Neural cell (in vitro differentiated cells): ENCODE measurements around the gene GPR107. TPM values are rescaled to one million over a fixed set of nuclear protein-coding genes. Genes with fewer than 3 reads are reported as not detected.
"Not testable (repeated sequence)": the region's sequence is repeated elsewhere in the genome, so short reads cannot be mapped to it uniquely, and the experiment has no call there.

ENCODE experiments used
- H2AFZ ChIP-seq: fragments of 200-600, 300-800 bp; sonication (generic), shearing (Covaris generic); 2 replicates; pipeline ENCODE4 v1.6.0; 2014; ENCODE audit warnings: low read depth, mild to moderate bottlenecking, antibody characterized with exemption, low read length, moderate library complexity
- H3F3A ChIP-seq: fragments of 200-600 bp; shearing (Covaris generic); 2 replicates; pipeline ENCODE4 v1.6.1; 2016; ENCODE audit warnings: mild to moderate bottlenecking, moderate library complexity, mixed read lengths, antibody characterized with exemption, low read length; ENCODE audit not compliant: insufficient read depth, poor library complexity, severe bottlenecking
- H3K27ac ChIP-seq: fragments of 200-600, 300-800 bp; sonication (generic), shearing (Covaris generic); 2 replicates; pipeline ENCODE4 v1.5.1; 2014; ENCODE audit warnings: mild to moderate bottlenecking, low read length, moderate library complexity
- H3K27me3 ChIP-seq: fragments of 300-800, 200-600 bp; sonication (generic), shearing (Covaris generic); 2 replicates; pipeline ENCODE4 v1.6.0; 2014; ENCODE audit warnings: mild to moderate bottlenecking, low read depth, low read length, moderate library complexity; ENCODE audit not compliant: insufficient read depth
- H3K36me3 ChIP-seq: fragments of 300-800, 200-600 bp; sonication (generic), shearing (Covaris generic); 2 replicates; pipeline ENCODE4 v1.5.1; 2014; ENCODE audit warnings: mild to moderate bottlenecking, antibody characterized with exemption, low read length, moderate library complexity; ENCODE audit not compliant: insufficient read depth
- H3K4me2 ChIP-seq: fragments of 300-800, 200-600 bp; sonication (generic), shearing (Covaris generic); 2 replicates; pipeline ENCODE4 v1.6.0; 2014; ENCODE audit warnings: mild to moderate bottlenecking, low read length
- H3K4me3 ChIP-seq: fragments of 300-800, 200-600 bp; sonication (generic), shearing (Covaris generic); 2 replicates; pipeline ENCODE4 v1.5.1; 2014; ENCODE audit warnings: mild to moderate bottlenecking, low read length, moderate library complexity
- H3K79me2 ChIP-seq: fragments of 200-600 bp; shearing (Covaris generic); replicated peaks from 2 replicates; pipeline ENCODE4 v1.6.0; 2014; ENCODE audit warnings: mild to moderate bottlenecking, low read length, moderate library complexity; ENCODE audit not compliant: insufficient read depth
- H3K9ac ChIP-seq: fragments of 300-800, 200-600 bp; sonication (generic), shearing (Covaris generic); 2 replicates; pipeline ENCODE4 v1.6.1; 2016; ENCODE audit warnings: mild to moderate bottlenecking, low read length, mixed read lengths
- H3K9me2 ChIP-seq: fragments of 200-600 bp; shearing (Covaris generic); 2 replicates; pipeline ENCODE4 v1.6.1; 2016; ENCODE audit warnings: mild to moderate bottlenecking, low read length, mixed read lengths; ENCODE audit not compliant: insufficient read depth
- H3K9me3 ChIP-seq: fragments of 200-600, 300-800 bp; sonication (generic), shearing (Covaris generic); 2 replicates; pipeline ENCODE4 v1.6.1; 2016; ENCODE audit warnings: mild to moderate bottlenecking, mixed run types, low read length, moderate library complexity, mixed read lengths
- H4K20me1 ChIP-seq: fragments of 200-600 bp; shearing (Covaris generic); 2 replicates; pipeline ENCODE4 v1.6.1; 2016; ENCODE audit warnings: mild to moderate bottlenecking, mixed run types; ENCODE audit not compliant: insufficient read depth
- CTCF ChIP-seq: fragments of 450-650 bp; IDR thresholded peaks from 2 replicates; pipeline ENCODE4 v1.5.1; 2014; ENCODE audit warnings: antibody characterized with exemption, mild to moderate bottlenecking, moderate library complexity; ENCODE audit not compliant: poor library complexity, severe bottlenecking
- EP300 ChIP-seq: fragments of 450-650 bp; conservative IDR thresholded peaks from 2 replicates; pipeline ENCODE4 v1.6.1; 2014; ENCODE audit warnings: antibody characterized with exemption, mild to moderate bottlenecking, moderate library complexity; ENCODE audit not compliant: poor library complexity, severe bottlenecking
- EZH2 ChIP-seq: fragments of 200-600, 300-800 bp; shearing (Covaris generic), sonication (generic); IDR thresholded peaks from 2 replicates; pipeline ENCODE4 v1.6.1; 2014; ENCODE audit warnings: antibody characterized with exemption, low read length, borderline replicate concordance, mild to moderate bottlenecking; ENCODE audit not compliant: insufficient read depth, poor library complexity, severe bottlenecking
- MXI1 ChIP-seq: fragments of 450-650 bp; conservative IDR thresholded peaks from 2 replicates; pipeline ENCODE4 v1.6.1; 2014; ENCODE audit warnings: antibody characterized with exemption, mild to moderate bottlenecking; ENCODE audit not compliant: poor library complexity, severe bottlenecking
- POLR2AphosphoS5 ChIP-seq: IDR thresholded peaks from 2 replicates; pipeline ENCODE4 v1.6.1; 2012
- RAD21 ChIP-seq: fragments of 450-650 bp; conservative IDR thresholded peaks from 2 replicates; pipeline ENCODE4 v1.6.1; 2014; ENCODE audit warnings: antibody characterized with exemption, mild to moderate bottlenecking, moderate library complexity
- REST ChIP-seq: IDR thresholded peaks from 2 replicates; pipeline ENCODE4 v1.6.1; 2012; ENCODE audit warnings: borderline replicate concordance
- SMC3 ChIP-seq: fragments of 450-650 bp; conservative IDR thresholded peaks from 2 replicates; pipeline ENCODE4 v1.6.1; 2014; ENCODE audit warnings: antibody characterized with exemption, mild to moderate bottlenecking, moderate library complexity; ENCODE audit not compliant: poor library complexity
- TAF1 ChIP-seq: IDR thresholded peaks from 2 replicates; pipeline ENCODE4 v1.6.1; 2012; ENCODE audit warnings: low read depth
- polyA plus RNA-seq: library from polyadenylated mRNA; depleted of rRNA; stranded (reverse); fragments of >200 nt; gene quantifications from 2 replicates; pipeline ENCODE4 v1.2.3, GENCODE V29; 2014

Gene GPR107
- polyA plus RNA-seq, 1 donor from 2014 or later = 21.5 TPM

- no peaks in the 10 kb centered on the region for H3K9me3 ChIP-seq
- H3K36me3 ChIP-seq = no peaks in the 10 kb centered on the region
- H3K79me2 ChIP-seq = no peaks in the 10 kb centered on the region
- no peak overlapping the region for H3K4me2 ChIP-seq
- TF ChIP-seq SMC3 (no peak), MXI1 (no peak), REST (no peak), CTCF (no peak), EZH2 (no peak), EP300 (no peak), POLR2AphosphoS5 (no peak), TAF1 (no peak), RAD21 (no peak)
- H3K4me3 ChIP-seq = no peak overlapping the region
- H3K9me2 ChIP-seq = no peaks in the 10 kb centered on the region
- H3K27ac ChIP-seq = no peak overlapping the region
- no peak overlapping the region for H2AFZ ChIP-seq
- no peaks in the 10 kb centered on the region for H4K20me1 ChIP-seq
- H3K27me3 ChIP-seq = no peaks in the 10 kb centered on the region
- H3K9ac ChIP-seq = no peak overlapping the region
- no peaks in the 10 kb centered on the region for H3F3A ChIP-seq
Observed at GRCh38 chr9:130020618-130021017, 33.1 kb upstream of the GPR107 start.

- H3K4me2 ChIP-seq = no peak overlapping the region
- no peaks in the 10 kb centered on the region for H3K9me2 ChIP-seq
- no peak overlapping the region for H3K27ac ChIP-seq
- H3K79me2 ChIP-seq = no peaks in the 10 kb centered on the region
- H3F3A ChIP-seq = no peaks in the 10 kb centered on the region
- TF ChIP-seq REST (no peak), EZH2 (no peak), EP300 (no peak), MXI1 (no peak), CTCF (no peak), RAD21 (no peak), POLR2AphosphoS5 (no peak), TAF1 (no peak), SMC3 (no peak)
- H3K4me3 ChIP-seq = no peak overlapping the region
- no peak overlapping the region for H2AFZ ChIP-seq
- H3K9ac ChIP-seq = no peak overlapping the region
- no peaks in the 10 kb centered on the region for H4K20me1 ChIP-seq
- no peaks in the 10 kb centered on the region for H3K36me3 ChIP-seq
- H3K27me3 ChIP-seq = no peaks in the 10 kb centered on the region
- no peaks in the 10 kb centered on the region for H3K9me3 ChIP-seq
Observed at GRCh38 chr9:130021123-130021522, 32.6 kb upstream of the GPR107 start.

- H3K27ac ChIP-seq, H3K79me2 ChIP-seq: not testable (repeated sequence)
Observed at GRCh38 chr9:130021842-130022241, 31.9 kb upstream of the GPR107 start.

More at GRCh38 chr9:130021842-130022241, 31.9 kb upstream of the GPR107 start:
- H3K4me2 ChIP-seq, H3K9me2 ChIP-seq, H2AFZ ChIP-seq, H3K9ac ChIP-seq, H3K9me3 ChIP-seq, H4K20me1 ChIP-seq, H3F3A ChIP-seq, H3K36me3 ChIP-seq, H3K27me3 ChIP-seq, H3K4me3 ChIP-seq: not testable (repeated sequence)
